Measurements from ENCODE around the gene INPP5F.

INPP5F gene

DNA sequence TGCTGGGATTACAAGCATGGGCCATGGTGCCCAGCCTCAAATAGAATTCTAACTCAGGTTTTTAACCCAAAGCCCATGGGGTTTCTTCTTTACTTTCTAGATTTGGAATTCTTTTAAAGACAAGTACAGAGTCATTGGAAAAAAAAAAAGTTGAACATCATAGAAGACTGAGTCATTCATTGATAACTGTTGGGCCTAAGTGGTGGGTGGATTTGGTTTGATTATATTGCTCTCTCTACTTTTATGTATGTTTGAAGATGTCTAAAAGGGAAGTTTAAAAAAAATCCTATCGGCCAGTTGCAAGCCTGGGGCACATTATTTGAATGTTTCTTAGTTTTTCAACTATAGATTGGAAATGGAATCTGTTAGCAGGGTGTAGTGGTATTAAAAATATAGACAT, 49.7 kb downstream of the INPP5F start:
- no peaks in the 10 kb centered on the region for H3K9me3 ChIP-seq (ENCODE audit: control insufficient read depth in 5 of 5, low read length in 5 of 5)
- H3K4me1 ChIP-seq (ENCODE audit: control insufficient read depth in 5 of 5, insufficient read depth in 5 of 5, low read length in 5 of 5), result peaks cover 0 to 2% (median 0%) of the 10 kb centered on the region in 5 donors
- H3K4me3 ChIP-seq (ENCODE audit: low read depth in 1 of 5, low read length in 5 of 5), result no peak overlapping the region
- no peaks in the 10 kb centered on the region for H3K36me3 ChIP-seq (ENCODE audit: control insufficient read depth in 5 of 5, insufficient read depth in 5 of 5, low read length in 5 of 5)
- no peak overlapping the region for H3K27ac ChIP-seq (ENCODE audit: low read depth, low read length)
- no peak overlapping the region for H3K9ac ChIP-seq (ENCODE audit: low read length in 5 of 5)
- no peaks in the 10 kb centered on the region for H3K27me3 ChIP-seq (ENCODE audit: control insufficient read depth in 5 of 5, insufficient read depth in 4 of 5, low read length in 5 of 5)

DNA sequence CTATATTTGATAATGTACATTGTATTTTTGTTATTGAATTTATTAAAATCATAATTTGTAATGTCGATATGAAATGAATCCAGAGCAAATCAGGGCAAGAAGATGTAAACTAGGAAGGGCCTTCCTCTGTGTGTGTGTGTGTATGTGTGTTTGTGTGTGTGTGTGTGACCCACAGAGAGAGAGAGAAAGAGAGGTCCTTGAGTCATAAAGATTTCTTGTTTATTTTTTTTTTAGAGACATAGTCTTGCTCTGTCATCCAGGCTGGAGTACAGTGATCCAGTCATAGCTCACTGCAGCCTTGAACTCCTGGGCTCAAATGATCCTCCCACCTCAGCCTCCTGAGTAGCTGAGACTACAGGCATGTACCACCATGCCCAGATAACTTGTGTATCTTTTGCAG, 50.7 kb downstream of the INPP5F start:
- no peak overlapping the region for H3K27ac ChIP-seq (ENCODE audit: low read depth, low read length)
- no peaks in the 10 kb centered on the region for H3K9me3 ChIP-seq (ENCODE audit: control insufficient read depth in 5 of 5, low read length in 5 of 5)
- no peak overlapping the region for H3K9ac ChIP-seq (ENCODE audit: low read length in 5 of 5)
- no peaks in the 10 kb centered on the region for H3K27me3 ChIP-seq (ENCODE audit: control insufficient read depth in 5 of 5, insufficient read depth in 4 of 5, low read length in 5 of 5)
- H3K4me3 ChIP-seq (ENCODE audit: low read depth in 1 of 5, low read length in 5 of 5), result no peak overlapping the region
- no peaks in the 10 kb centered on the region for H3K36me3 ChIP-seq (ENCODE audit: control insufficient read depth in 5 of 5, insufficient read depth in 5 of 5, low read length in 5 of 5)
- no peaks in the 10 kb centered on the region for H3K4me1 ChIP-seq (ENCODE audit: control insufficient read depth in 5 of 5, insufficient read depth in 5 of 5, low read length in 5 of 5)

DNA sequence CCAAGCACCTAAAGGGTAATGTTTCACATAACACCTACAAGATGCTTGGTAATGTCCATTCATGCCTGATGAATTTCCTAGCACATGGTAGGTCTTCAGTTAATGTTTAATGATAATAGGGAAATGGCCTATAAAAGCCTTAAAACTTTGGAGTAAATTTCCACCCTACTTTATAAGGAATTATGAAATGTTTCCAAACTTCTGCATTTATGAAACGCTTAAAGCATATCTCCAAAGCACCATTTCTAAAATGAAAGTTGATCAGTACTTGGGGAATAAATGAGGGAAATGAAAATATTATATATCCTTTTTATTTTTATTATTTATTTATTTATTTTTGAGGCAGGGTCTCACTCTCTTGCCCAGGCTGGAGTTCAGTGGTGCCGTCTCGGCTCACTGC, 51.8 kb downstream of the INPP5F start:
- no peaks in the 10 kb centered on the region for H3K36me3 ChIP-seq (ENCODE audit: control insufficient read depth in 5 of 5, insufficient read depth in 5 of 5, low read length in 5 of 5)
- H3K27me3 ChIP-seq (ENCODE audit: control insufficient read depth in 5 of 5, insufficient read depth in 4 of 5, low read length in 5 of 5), result no peaks in the 10 kb centered on the region
- no peak overlapping the region for H3K4me3 ChIP-seq (ENCODE audit: low read depth in 1 of 5, low read length in 5 of 5)
- H3K9me3 ChIP-seq (ENCODE audit: control insufficient read depth in 5 of 5, low read length in 5 of 5), result no peaks in the 10 kb centered on the region
- no peak overlapping the region for H3K27ac ChIP-seq (ENCODE audit: low read depth, low read length)
- H3K9ac ChIP-seq (ENCODE audit: low read length in 5 of 5), result no peak overlapping the region
- H3K4me1 ChIP-seq (ENCODE audit: control insufficient read depth in 5 of 5, insufficient read depth in 5 of 5, low read length in 5 of 5), result no peaks in the 10 kb centered on the region

DNA sequence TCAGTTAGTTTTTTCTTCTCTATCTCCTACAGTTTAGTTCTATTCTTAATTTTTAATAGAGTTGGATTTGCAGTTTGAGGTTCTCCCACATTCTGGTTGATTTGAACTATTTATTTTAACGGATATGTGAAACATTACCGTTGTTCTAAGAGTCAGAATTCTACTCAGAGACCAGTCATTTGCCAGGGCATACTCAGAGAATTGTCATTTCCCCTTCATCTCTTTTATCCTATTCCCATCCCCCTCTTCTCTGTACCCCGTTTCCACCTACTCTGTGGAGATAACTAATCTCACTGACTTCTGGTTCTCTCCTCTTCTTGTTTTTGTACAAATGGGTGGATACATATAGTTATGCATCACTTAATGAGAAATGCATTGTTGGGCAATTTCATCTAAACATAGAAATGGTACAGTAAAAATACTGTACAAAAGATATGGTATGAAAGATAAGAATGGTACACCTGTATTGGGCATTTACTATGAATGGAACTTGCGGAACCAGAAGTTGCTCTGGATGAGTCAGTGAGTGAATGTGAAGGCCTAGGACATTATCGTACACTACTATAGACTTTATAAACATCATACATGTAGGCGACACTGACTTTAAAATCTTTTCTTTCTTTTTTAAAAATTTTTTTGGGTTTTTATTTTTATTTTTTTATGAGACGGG, 53.1 kb downstream of the INPP5F start:
- Histone ChIP-seq H3K9ac (ENCODE audit: low read length in 5 of 5) (no peak overlapping the region), H3K27ac (ENCODE audit: low read depth, low read length) (no peak overlapping the region), H3K27me3 (ENCODE audit: control insufficient read depth in 5 of 5, insufficient read depth in 4 of 5, low read length in 5 of 5) (no peaks in the 10 kb centered on the region), H3K4me3 (ENCODE audit: low read depth in 1 of 5, low read length in 5 of 5) (no peak overlapping the region), H3K36me3 (ENCODE audit: control insufficient read depth in 5 of 5, insufficient read depth in 5 of 5, low read length in 5 of 5) (no peaks in the 10 kb centered on the region), H3K4me1 (ENCODE audit: control insufficient read depth in 5 of 5, insufficient read depth in 5 of 5, low read length in 5 of 5) (peaks cover 0 to 5% (median 0%) of the 10 kb centered on the region in 5 donors), H3K9me3 (ENCODE audit: control insufficient read depth in 5 of 5, low read length in 5 of 5) (no peaks in the 10 kb centered on the region)

DNA sequence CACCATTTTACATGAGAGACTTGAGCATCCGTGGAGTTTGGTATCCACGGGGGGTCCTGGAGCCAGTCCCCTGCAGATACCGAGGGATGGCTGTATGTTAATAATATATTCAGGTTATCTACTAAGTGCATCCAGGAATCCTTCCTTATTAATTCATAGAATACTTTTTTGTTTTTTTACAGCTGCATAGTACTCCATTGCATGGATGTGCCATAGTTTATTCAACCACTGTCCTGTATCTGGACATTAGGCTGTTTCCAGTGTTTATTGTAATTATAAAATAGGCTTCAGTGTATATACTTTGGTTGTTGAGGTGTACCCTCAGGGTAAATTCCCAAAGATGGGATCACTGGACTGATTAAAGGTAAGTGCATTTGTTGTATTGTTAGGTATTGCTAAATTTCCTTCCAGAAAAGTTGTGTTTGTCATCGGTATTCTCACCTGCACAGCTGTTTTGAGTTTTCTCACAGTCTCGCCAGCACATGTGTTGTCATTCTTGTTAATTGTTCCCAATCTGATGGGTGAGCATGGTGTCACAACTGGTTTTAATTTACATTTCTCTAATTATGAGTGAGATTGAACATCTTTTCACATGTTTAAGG, 55.1 kb downstream of the INPP5F start:
- no peaks in the 10 kb centered on the region for H3K36me3 ChIP-seq (ENCODE audit: control insufficient read depth in 5 of 5, insufficient read depth in 5 of 5, low read length in 5 of 5)
- H3K9me3 ChIP-seq (ENCODE audit: control insufficient read depth in 5 of 5, low read length in 5 of 5), result no peaks in the 10 kb centered on the region
- H3K27me3 ChIP-seq (ENCODE audit: control insufficient read depth in 5 of 5, insufficient read depth in 4 of 5, low read length in 5 of 5), result no peaks in the 10 kb centered on the region
- no peak overlapping the region for H3K4me3 ChIP-seq (ENCODE audit: low read depth in 1 of 5, low read length in 5 of 5)
- H3K27ac ChIP-seq (ENCODE audit: low read depth, low read length), result no peak overlapping the region
- no peak overlapping the region for H3K9ac ChIP-seq (ENCODE audit: low read length in 5 of 5)
- H3K4me1 ChIP-seq (ENCODE audit: control insufficient read depth in 5 of 5, insufficient read depth in 5 of 5, low read length in 5 of 5), result peaks cover 0 to 5% (median 0%) of the 10 kb centered on the region in 5 donors

DNA sequence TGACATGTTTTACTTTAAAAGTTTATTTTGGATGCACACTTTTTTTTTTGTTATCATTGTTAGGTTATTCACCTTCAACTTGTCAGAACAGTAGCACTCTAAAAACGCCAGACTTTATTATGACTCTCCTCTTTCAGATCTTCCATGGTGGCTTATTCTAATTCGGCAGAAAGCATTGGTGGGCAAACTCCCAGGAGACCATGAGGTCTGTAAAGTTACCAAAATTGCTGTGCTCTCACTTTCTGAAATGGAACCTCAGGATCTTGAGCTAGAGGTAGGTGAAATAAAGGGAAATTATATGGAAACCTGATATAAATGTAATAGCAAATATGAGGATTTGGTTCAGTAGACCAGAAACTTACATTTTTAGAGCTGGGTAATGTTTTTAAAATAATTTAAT, 55.6 kb downstream of the INPP5F start:
- no peaks in the 10 kb centered on the region for H3K9me3 ChIP-seq (ENCODE audit: control insufficient read depth in 5 of 5, low read length in 5 of 5)
- H3K4me3 ChIP-seq (ENCODE audit: low read depth in 1 of 5, low read length in 5 of 5), result no peak overlapping the region
- no peak overlapping the region for H3K9ac ChIP-seq (ENCODE audit: low read length in 5 of 5)
- peaks cover 0 to 5% (median 0%) of the 10 kb centered on the region in 5 donors for H3K4me1 ChIP-seq (ENCODE audit: control insufficient read depth in 5 of 5, insufficient read depth in 5 of 5, low read length in 5 of 5)
- H3K27ac ChIP-seq (ENCODE audit: low read depth, low read length), result no peak overlapping the region
- no peaks in the 10 kb centered on the region for H3K36me3 ChIP-seq (ENCODE audit: control insufficient read depth in 5 of 5, insufficient read depth in 5 of 5, low read length in 5 of 5)
- no peaks in the 10 kb centered on the region for H3K27me3 ChIP-seq (ENCODE audit: control insufficient read depth in 5 of 5, insufficient read depth in 4 of 5, low read length in 5 of 5)

DNA sequence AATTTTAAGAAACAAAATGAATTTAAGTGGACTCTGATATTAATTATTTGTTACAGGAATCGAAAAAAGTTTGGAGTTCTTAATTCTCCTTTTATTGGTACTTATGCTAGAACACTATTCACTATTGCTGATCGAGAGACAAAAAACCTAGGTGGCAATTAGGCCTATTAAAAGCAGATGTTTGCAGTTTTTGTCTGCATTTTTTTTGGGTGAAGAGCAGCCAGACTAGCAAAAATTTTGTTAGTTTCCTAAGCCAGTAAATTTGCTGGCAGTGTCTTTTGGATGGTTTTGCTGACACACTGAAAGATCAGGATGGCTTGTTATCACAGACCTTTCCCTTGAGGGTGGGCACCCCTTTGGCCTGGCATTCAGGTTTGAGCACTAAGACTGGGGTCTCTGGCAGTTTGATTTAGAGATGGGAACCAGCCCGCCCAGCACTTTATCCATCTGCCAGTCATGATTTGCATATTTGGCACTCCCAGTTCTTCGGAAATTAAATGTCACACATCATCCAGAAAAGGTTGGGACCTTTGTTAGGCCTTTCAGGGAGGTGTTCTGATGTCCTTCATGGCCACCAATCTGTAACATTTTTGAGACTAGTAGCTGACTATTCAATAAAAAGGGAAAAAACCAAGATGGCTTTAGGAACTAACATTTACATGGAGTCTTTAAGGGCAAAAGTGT, 57.3 kb downstream of the INPP5F start:
- H3K4me1 ChIP-seq (ENCODE audit: control insufficient read depth in 5 of 5, insufficient read depth in 5 of 5, low read length in 5 of 5), result peaks cover 0 to 5% (median 0%) of the 10 kb centered on the region in 5 donors
- H3K27me3 ChIP-seq (ENCODE audit: control insufficient read depth in 5 of 5, insufficient read depth in 4 of 5, low read length in 5 of 5), result no peaks in the 10 kb centered on the region
- no peak overlapping the region for H3K9ac ChIP-seq (ENCODE audit: low read length in 5 of 5)
- no peaks in the 10 kb centered on the region for H3K36me3 ChIP-seq (ENCODE audit: control insufficient read depth in 5 of 5, insufficient read depth in 5 of 5, low read length in 5 of 5)
- H3K9me3 ChIP-seq (ENCODE audit: control insufficient read depth in 5 of 5, low read length in 5 of 5), result no peaks in the 10 kb centered on the region
- H3K27ac ChIP-seq (ENCODE audit: low read depth, low read length), result no peak overlapping the region
- no peak overlapping the region for H3K4me3 ChIP-seq (ENCODE audit: low read depth in 1 of 5, low read length in 5 of 5)

DNA sequence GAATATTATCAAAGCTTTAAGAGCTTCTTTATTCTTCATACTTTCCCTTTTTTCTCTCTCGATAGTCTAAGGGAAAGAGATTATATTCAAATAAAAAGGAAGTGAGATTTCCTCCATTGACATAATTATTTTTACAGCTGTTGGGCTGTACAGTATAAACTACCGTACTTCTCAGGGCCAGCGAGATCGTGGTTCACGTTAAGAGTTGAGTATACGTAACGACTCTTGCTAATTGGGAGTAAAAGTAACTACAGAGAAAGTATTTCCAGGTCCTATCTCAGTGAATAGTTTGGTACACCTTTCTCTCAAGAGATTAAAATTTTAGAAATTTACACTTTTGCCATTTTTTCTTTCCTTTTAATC, 57.8 kb downstream of the INPP5F start:
- no peak overlapping the region for H3K27ac ChIP-seq (ENCODE audit: low read depth, low read length)
- H3K4me3 ChIP-seq (ENCODE audit: low read depth in 1 of 5, low read length in 5 of 5), result no peak overlapping the region
- H3K27me3 ChIP-seq (ENCODE audit: control insufficient read depth in 5 of 5, insufficient read depth in 4 of 5, low read length in 5 of 5), result no peaks in the 10 kb centered on the region
- no peaks in the 10 kb centered on the region for H3K36me3 ChIP-seq (ENCODE audit: control insufficient read depth in 5 of 5, insufficient read depth in 5 of 5, low read length in 5 of 5)
- peaks cover 0 to 5% (median 0%) of the 10 kb centered on the region in 5 donors for H3K4me1 ChIP-seq (ENCODE audit: control insufficient read depth in 5 of 5, insufficient read depth in 5 of 5, low read length in 5 of 5)
- no peaks in the 10 kb centered on the region for H3K9me3 ChIP-seq (ENCODE audit: control insufficient read depth in 5 of 5, low read length in 5 of 5)
- H3K9ac ChIP-seq (ENCODE audit: low read length in 5 of 5), result no peak overlapping the region

DNA sequence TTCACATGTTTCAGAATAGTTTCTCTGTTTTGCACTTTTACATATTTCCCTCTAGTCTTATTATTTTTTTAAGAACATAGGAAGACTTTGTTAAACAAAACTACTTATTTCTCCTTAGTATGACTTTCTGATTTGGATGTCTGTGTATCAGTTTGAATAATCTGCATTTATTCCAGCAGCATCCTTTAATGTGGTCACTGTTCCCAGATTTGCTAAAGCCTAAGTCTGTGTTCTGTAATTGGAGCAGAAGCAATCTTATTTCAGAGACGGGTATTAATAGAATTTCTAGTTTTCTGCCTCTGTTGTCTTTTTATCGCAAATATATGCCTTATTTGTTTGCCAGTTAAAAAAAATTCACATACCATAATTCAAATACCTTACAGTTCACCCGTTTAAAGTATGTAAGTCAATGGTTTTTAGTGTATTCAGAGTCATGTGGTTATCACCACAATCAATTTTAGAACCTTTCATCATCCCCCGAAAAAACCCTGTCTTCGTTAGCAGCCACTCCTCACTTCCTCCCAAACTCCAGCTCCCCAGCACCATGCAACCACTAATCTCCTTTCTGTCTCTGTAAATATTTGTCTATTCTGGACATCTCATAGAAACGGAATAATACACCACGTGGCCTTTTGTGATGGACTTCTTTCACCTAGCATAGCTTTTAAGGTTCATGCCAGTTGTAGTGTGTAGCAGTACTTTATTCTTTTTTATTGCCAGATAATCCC, 58.7 kb downstream of the INPP5F start:
- Histone ChIP-seq H3K36me3 (ENCODE audit: control insufficient read depth in 5 of 5, insufficient read depth in 5 of 5, low read length in 5 of 5) (no peaks in the 10 kb centered on the region), H3K9ac (ENCODE audit: low read length in 5 of 5) (no peak overlapping the region), H3K27me3 (ENCODE audit: control insufficient read depth in 5 of 5, insufficient read depth in 4 of 5, low read length in 5 of 5) (no peaks in the 10 kb centered on the region), H3K4me3 (ENCODE audit: low read depth in 1 of 5, low read length in 5 of 5) (no peak overlapping the region), H3K4me1 (ENCODE audit: control insufficient read depth in 5 of 5, insufficient read depth in 5 of 5, low read length in 5 of 5) (peaks cover 0 to 5% (median 0%) of the 10 kb centered on the region in 5 donors), H3K9me3 (ENCODE audit: control insufficient read depth in 5 of 5, low read length in 5 of 5) (no peaks in the 10 kb centered on the region), H3K27ac (ENCODE audit: low read depth, low read length) (no peak overlapping the region)

Data from subcutaneous abdominal adipose tissue (tissue), 5 donors.